Kidney epithelial cell (primary cell): Measurements from ENCODE around the gene MEX3D. TPM values are rescaled to one million over a fixed set of nuclear protein-coding genes. Genes with fewer than 3 reads are reported as not detected.

Experiments
- DNase-seq: peaks from one replicate; pipeline ENCODE4 v3.0.0-alpha.2; 2010; ENCODE audit warnings: low read depth
- H3K27me3 ChIP-seq: 2 replicates; pipeline ENCODE4 v1.6.0; 2011; ENCODE audit warnings: low read length; ENCODE audit not compliant: control insufficient read depth, insufficient read depth
- H3K36me3 ChIP-seq: 2 replicates; pipeline ENCODE4 v1.5.1; 2011; ENCODE audit warnings: low read length; ENCODE audit not compliant: control insufficient read depth, insufficient read depth
- H3K4me3 ChIP-seq: 2 replicates; pipeline ENCODE4 v1.5.1; 2011; ENCODE audit warnings: low read depth, mild to moderate bottlenecking, control low read depth, low read length
- CTCF ChIP-seq: IDR thresholded peaks from 2 replicates; pipeline ENCODE4 v1.5.1; 2011; ENCODE audit warnings: mild to moderate bottlenecking, moderate library complexity, low read length, control low read depth, inconsistent platforms; ENCODE audit not compliant: insufficient read depth, poor library complexity, severe bottlenecking
- total RNA-seq: library from RNA; depleted of rRNA; stranded (reverse); fragments of >200 nt; gene quantifications from 2 replicates; pipeline ENCODE4 v1.2.3, GENCODE V29; 2015

The MEX3D gene
- total RNA-seq, 1 donor from 2014 or later, result 90.9 TPM

- H3K27me3 ChIP-seq, result no peaks in the 10 kb centered on the region
- TF ChIP-seq CTCF, result no peak
Observed at GRCh38 chr19:1609103-1609396, 40.9 kb upstream of the MEX3D start.

GRCh38 chr19:1608359-1609102 is 40.4 kb upstream of the MEX3D start:
- Histone ChIP-seq H3K27me3 (no peaks in the 10 kb centered on the region), H3K4me3 (no peak overlapping the region), H3K36me3 (peaks cover 3% of the 10 kb centered on the region)
- DNase-seq, result no peak
- no peak for TF ChIP-seq CTCF

More at GRCh38 chr19:1609103-1609396, 40.9 kb upstream of the MEX3D start:
- no peak for DNase-seq
- peaks cover 3% of the 10 kb centered on the region for H3K36me3 ChIP-seq
- no peak overlapping the region for H3K4me3 ChIP-seq

GRCh38 chr19:1606138-1606651 is 38.1 kb upstream of the MEX3D start:
- H3K27me3 ChIP-seq, result no peaks in the 10 kb centered on the region
- H3K36me3 ChIP-seq, result peaks cover 3% of the 10 kb centered on the region
- H3K4me3 ChIP-seq, result peak overlapping the region; percentile 38
- no peak for TF ChIP-seq CTCF
- DNase-seq, result no peak

- H3K4me3 ChIP-seq, result peak within 1 kb of the TSS; percentile 97
- peak; percentile 76 for DNase-seq
- H3K36me3 ChIP-seq, result peaks cover 3% of the 10 kb centered on the region
- peak; percentile 57 for TF ChIP-seq CTCF
- no peaks in the 10 kb centered on the region for H3K27me3 ChIP-seq
Observed at GRCh38 chr19:1605236-1606137, 37.4 kb upstream of the MEX3D start, which contains the start of gene UQCR11. Gene UQCR11 (minus strand): TSS chr19:1605462. CDS start chr19:1605409, 53 bp downstream.

- H3K36me3 ChIP-seq, result peaks cover 1% of the 10 kb centered on the region
Observed at GRCh38 chr19:1602091-1602707, 34.1 kb upstream of the MEX3D start.

More at GRCh38 chr19:1602091-1602707, 34.1 kb upstream of the MEX3D start:
- Histone ChIP-seq H3K27me3 (no peaks in the 10 kb centered on the region), H3K4me3 (no peak overlapping the region)
- TF ChIP-seq CTCF, result no peak
- DNase-seq, result no peak
